K562 (cell line): ENCODE measurements around the gene OR8A1. TPM values are rescaled to one million over a fixed set of nuclear protein-coding genes. Genes with fewer than 3 reads are reported as not detected.

ENCODE experiments used
- ARID1B ChIP-seq: fragments of 450-650 bp; IDR thresholded peaks from 2 replicates; pipeline ENCODE4 v1.6.1; 2016; ENCODE audit warnings: antibody characterized with exemption, mild to moderate bottlenecking, inconsistent platforms
- ARNT ChIP-seq, 2 experiments: fragments of 450-650 bp; IDR thresholded peaks; 2 replicates each; pipeline ENCODE4 v1.6.1; 2016; ENCODE audit warnings: mild to moderate bottlenecking in 1 of 2
- ATF1 ChIP-seq, 2 experiments: fragments of 450-650 bp in 1 of 2; IDR thresholded peaks; 2 replicates each; pipeline ENCODE4 v1.6.1; 2016; ENCODE audit warnings: missing compliant biosample characterization in 1 of 2, missing genetic modification characterization in 1 of 2
- ATF3 ChIP-seq, 2 experiments: fragments of 450-650 bp in 1 of 2; sonication (generic) in 1 of 2; formaldehyde crosslinking in 1 of 2; IDR thresholded peaks in 1 of 2; conservative IDR thresholded peaks in 1 of 2; 2 replicates each; pipeline versions ENCODE4 v1.6.1 to v1.8.1; 2016 to 2023; ENCODE audit warnings: mild to moderate bottlenecking in 2 of 2, moderate library complexity in 2 of 2, inconsistent platforms in 1 of 2, missing genetic modification reagents in 1 of 2
- BACH1 ChIP-seq: fragments of 200-800 bp; sonication (Bioruptor generic); IDR thresholded peaks from 2 replicates; pipeline ENCODE4 v1.6.1; 2016; ENCODE audit warnings: missing genetic modification characterization, missing compliant biosample characterization
- CBFA2T2 ChIP-seq: fragments of 450-650 bp; conservative IDR thresholded peaks from 2 replicates; pipeline ENCODE4 v1.6.1; 2017; ENCODE audit warnings: mild to moderate bottlenecking
- CHAMP1 ChIP-seq: fragments of 450-650 bp; IDR thresholded peaks from 2 replicates; pipeline ENCODE4 v1.6.1; 2016; ENCODE audit warnings: mild to moderate bottlenecking
- EP300 ChIP-seq: IDR thresholded peaks from 2 replicates; pipeline ENCODE4 v1.6.1; 2012; ENCODE audit warnings: low read length, improper control_type of control experiment
- EP400 ChIP-seq: fragments of 450-650 bp; IDR thresholded peaks from 2 replicates; pipeline ENCODE4 v1.6.1; 2017; ENCODE audit warnings: antibody characterized with exemption, mild to moderate bottlenecking, moderate library complexity
- FOXK2 ChIP-seq, 2 experiments: fragments of 450-650 bp; IDR thresholded peaks in 1 of 2; conservative IDR thresholded peaks in 1 of 2; 2 replicates each; pipeline ENCODE4 v1.6.1; 2016; ENCODE audit warnings: low read depth in 2 of 2, mild to moderate bottlenecking in 1 of 2
- MAFF ChIP-seq: IDR thresholded peaks from 2 replicates; pipeline ENCODE4 v1.6.1; 2012; ENCODE audit warnings: low read length, improper control_type of control experiment
- MAFG ChIP-seq: fragments of 450-650 bp; conservative IDR thresholded peaks from 2 replicates; pipeline ENCODE4 v1.6.1; 2016; ENCODE audit warnings: missing genetic modification characterization, missing compliant biosample characterization
- MAFK ChIP-seq: IDR thresholded peaks from 2 replicates; pipeline ENCODE4 v1.6.1; 2011; ENCODE audit warnings: low read length, improper control_type of control experiment
- NBN ChIP-seq: fragments of 450-650 bp; IDR thresholded peaks from 2 replicates; pipeline ENCODE4 v1.6.1; 2016; ENCODE audit warnings: low read depth, mild to moderate bottlenecking
- NFE2 ChIP-seq: IDR thresholded peaks from 2 replicates; pipeline ENCODE4 v1.6.1; 2014; ENCODE audit warnings: antibody characterized with exemption, low read depth
- NFE2L1 ChIP-seq: fragments of 450-650 bp; IDR thresholded peaks from 2 replicates; pipeline ENCODE4 v1.6.1; 2016; ENCODE audit warnings: missing genetic modification characterization, low read depth, mild to moderate bottlenecking, missing compliant biosample characterization, moderate library complexity, borderline replicate concordance
- NFRKB ChIP-seq: fragments of 450-650 bp; IDR thresholded peaks from 2 replicates; pipeline ENCODE4 v1.6.1; 2016; ENCODE audit warnings: low read depth
- RAD51 ChIP-seq: fragments of 450-650 bp; IDR thresholded peaks from 2 replicates; pipeline ENCODE4 v1.7.1; 2016; ENCODE audit warnings: low read depth, mild to moderate bottlenecking, borderline replicate concordance
- RFX1 ChIP-seq: fragments of 450-650 bp; IDR thresholded peaks from 2 replicates; pipeline ENCODE4 v1.6.1; 2016; ENCODE audit warnings: mild to moderate bottlenecking, moderate library complexity
- SOX6 ChIP-seq: fragments of 450-650 bp; IDR thresholded peaks from 2 replicates; pipeline ENCODE4 v1.6.1; 2014; ENCODE audit warnings: mild to moderate bottlenecking
- TAL1 ChIP-seq: fragments of 450-650 bp; IDR thresholded peaks from 2 replicates; pipeline ENCODE4 v1.6.1; 2016; ENCODE audit warnings: mild to moderate bottlenecking
- TBL1XR1 ChIP-seq, 2 experiments: IDR thresholded peaks; 2 replicates each; pipeline ENCODE4 v1.6.1; 2012; ENCODE audit warnings: improper control_type of control experiment in 2 of 2, low read length in 2 of 2, mild to moderate bottlenecking in 1 of 2
- TRIM24 ChIP-seq, 2 experiments: fragments of 450-650 bp; IDR thresholded peaks; 2 replicates each; pipeline ENCODE4 v1.6.1; 2016
- ZNF121 ChIP-seq: sonication (generic); formaldehyde crosslinking; conservative IDR thresholded peaks from 2 replicates; pipeline ENCODE4 v1.8.0; 2022; ENCODE audit warnings: missing genetic modification reagents
- ZNF384 ChIP-seq: IDR thresholded peaks from 2 replicates; pipeline ENCODE4 v1.6.1; 2012; ENCODE audit warnings: low read depth, low read length, improper control_type of control experiment
- ZNF57 ChIP-seq: fragments of 450-650 bp; formaldehyde crosslinking; IDR thresholded peaks from 2 replicates; pipeline ENCODE4 v1.4.0; 2020; ENCODE audit warnings: mild to moderate bottlenecking, moderate library complexity
- ZNF785 ChIP-seq: fragments of 250-450 bp; sonication (Bioruptor Pico); IDR thresholded peaks from 2 replicates; pipeline ENCODE4 v1.4.0; 2020; ENCODE audit warnings: mild to moderate bottlenecking
- polyA plus RNA-seq, 8 experiments: library from polyadenylated mRNA; depleted of rRNA in 4 of 8; stranded (reverse) in 5 of 8; unstranded in 3 of 8; fragments of >200 nt; fragmentation: Nextera tagmentation in 2 of 8; fragmentation: Illumina TruSeq in 1 of 8; extraction: Ambion mirVana in 2 of 8; extraction: Trizol in 1 of 8; gene quantifications; 2 replicates each; pipeline versions ENCODE4 v1.2.1 to v1.2.3, GENCODE V29; 2011 to 2014; ENCODE audit warnings: inconsistent platforms in 1 of 8, missing spikeins in 1 of 8
- total RNA-seq, 7 experiments: library from RNA; depleted of rRNA in 6 of 7; stranded (reverse); fragments of >200 nt in 6 of 7; fragmentation: Illumina TruSeq in 2 of 7; extraction: Trizol in 2 of 7; gene quantifications; 2 replicates each; pipeline versions ENCODE4 v1.2.1 to v1.2.3, GENCODE V29; 2011 to 2021; ENCODE audit warnings: low replicate concordance in 1 of 7
- TF ChIP-seq, protein P1 (sequence below): sonication (generic); formaldehyde crosslinking; IDR thresholded peaks from 2 replicates; pipeline ENCODE4 v1.4.0; 2020; ENCODE audit warnings: mild to moderate bottlenecking, missing genetic modification reagents

Gene OR8A1
- total and polyA plus RNA-seq, 9 of the 15 experiments (the other 6 are each of a cell fraction or from before 2014, with no cell fraction given): 0.27 to 2.7 (median 1.4) TPM

DNA sequence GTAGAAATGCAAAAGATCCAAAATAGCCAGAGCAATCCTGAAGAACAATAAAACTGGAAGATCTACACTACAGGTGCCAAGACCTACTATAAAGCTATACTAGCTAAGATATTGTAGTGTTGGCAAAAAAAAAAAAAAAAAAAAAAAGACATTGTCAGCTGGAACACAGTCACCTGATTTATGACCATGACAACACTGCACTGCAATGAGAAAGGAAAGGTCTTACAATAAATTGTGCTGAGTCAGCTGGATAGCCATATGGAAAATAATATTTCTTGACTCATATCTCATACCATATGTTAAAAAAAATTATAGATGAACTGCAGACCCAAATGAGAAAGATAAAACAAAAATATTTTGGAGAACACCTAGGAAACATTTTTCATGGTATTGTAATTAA is 38.4 kb downstream of the OR8A1 start (continued):
- TF ChIP-seq, protein P1, sequence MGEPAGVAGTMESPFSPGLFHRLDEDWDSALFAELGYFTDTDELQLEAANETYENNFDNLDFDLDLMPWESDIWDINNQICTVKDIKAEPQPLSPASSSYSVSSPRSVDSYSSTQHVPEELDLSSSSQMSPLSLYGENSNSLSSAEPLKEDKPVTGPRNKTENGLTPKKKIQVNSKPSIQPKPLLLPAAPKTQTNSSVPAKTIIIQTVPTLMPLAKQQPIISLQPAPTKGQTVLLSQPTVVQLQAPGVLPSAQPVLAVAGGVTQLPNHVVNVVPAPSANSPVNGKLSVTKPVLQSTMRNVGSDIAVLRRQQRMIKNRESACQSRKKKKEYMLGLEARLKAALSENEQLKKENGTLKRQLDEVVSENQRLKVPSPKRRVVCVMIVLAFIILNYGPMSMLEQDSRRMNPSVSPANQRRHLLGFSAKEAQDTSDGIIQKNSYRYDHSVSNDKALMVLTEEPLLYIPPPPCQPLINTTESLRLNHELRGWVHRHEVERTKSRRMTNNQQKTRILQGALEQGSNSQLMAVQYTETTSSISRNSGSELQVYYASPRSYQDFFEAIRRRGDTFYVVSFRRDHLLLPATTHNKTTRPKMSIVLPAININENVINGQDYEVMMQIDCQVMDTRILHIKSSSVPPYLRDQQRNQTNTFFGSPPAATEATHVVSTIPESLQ: no peak
- TF ChIP-seq NFRKB (no peak), ATF1 (CRISPR knock-in tag; IDR thresholded peaks at IDR 0.05) (no peak), ATF1 (tag; IDR thresholded peaks at IDR 0.05) (peak; percentile 54; the same call in 1 of the 2 replicates), ZNF121 (CRISPR knock-in tag) (no peak), RFX1 (peak; percentile 26; the same call in 1 of the 2 replicates), TBL1XR1 (IDR thresholded peaks at IDR 0.05; ENCODE audit: low read length in 2 of 2) (no peak), CBFA2T2 (peak; percentile 30; the same call in 1 of the 2 replicates), SOX6 (peak; percentile 71), EP400 (peak; percentile 28; the same call in 1 of the 2 replicates), CHAMP1 (no peak), ZNF57 (CRISPR knock-in tag) (peak; percentile 98), MAFF (peak; percentile 100), NFE2L1 (peak; percentile 65; the same call in 1 of the 2 replicates), NBN (peak; percentile 45; the same call in 1 of the 2 replicates), BACH1 (peak; percentile 97), RAD51 (peak; percentile 30; the same call in 1 of the 2 replicates), FOXK2 (conservative IDR thresholded peaks at IDR 0.05 in 1 of 2, IDR thresholded peaks at IDR 0.05 in 1 of 2; ENCODE audit: low read depth in 2 of 2) (peak; percentile 40 to 53; a peak in 3 of 4 replicates), TRIM24 (IDR thresholded peaks at IDR 0.05) (peak; percentile 61 to 77; a peak in 2 of 4 replicates), NFE2 (peak; percentile 90), ZNF384 (peak; percentile 99), ATF3 (IDR thresholded peaks at IDR 0.05) (peak; percentile 81), ATF3 (CRISPR knock-in tag; conservative IDR thresholded peaks at IDR 0.05) (no peak), ARNT (IDR thresholded peaks at IDR 0.05) (no peak), EP300 (peak; percentile 60), MAFG (tag) (peak; percentile 100), TAL1 (peak; percentile 46), ARID1B (peak; percentile 76), MAFK (peak; percentile 100), ZNF785 (CRISPR knock-in tag) (no peak)
